Mucosa of stomach (tissue), 1 donor: ENCODE data around the gene EZH1.

ENCODE experiments used
- H3K27me3 ChIP-seq: one replicate; pipeline ENCODE4 v1.7.0; 2013; ENCODE audit warnings: mild to moderate bottlenecking, low read length; ENCODE audit not compliant: control insufficient read depth, insufficient read depth
- H3K36me3 ChIP-seq: one replicate; pipeline ENCODE4 v1.7.0; 2013; ENCODE audit warnings: low read length; ENCODE audit not compliant: control insufficient read depth, insufficient read depth
- H3K4me1 ChIP-seq: one replicate; pipeline ENCODE4 v1.7.0; 2013; ENCODE audit warnings: mild to moderate bottlenecking, low read length; ENCODE audit not compliant: control insufficient read depth, insufficient read depth
- H3K4me3 ChIP-seq: one replicate; pipeline ENCODE4 v1.7.0; 2013; ENCODE audit warnings: low read length
- H3K9ac ChIP-seq: one replicate; pipeline ENCODE4 v1.7.0; 2013; ENCODE audit warnings: mild to moderate bottlenecking, low read length, moderate library complexity
- H3K9me3 ChIP-seq: one replicate; pipeline ENCODE4 v1.7.0; 2013; ENCODE audit warnings: mild to moderate bottlenecking, low read length, moderate library complexity; ENCODE audit not compliant: control insufficient read depth
- donor health status: Pancreatic carcinoma.

Gene EZH1

DNA sequence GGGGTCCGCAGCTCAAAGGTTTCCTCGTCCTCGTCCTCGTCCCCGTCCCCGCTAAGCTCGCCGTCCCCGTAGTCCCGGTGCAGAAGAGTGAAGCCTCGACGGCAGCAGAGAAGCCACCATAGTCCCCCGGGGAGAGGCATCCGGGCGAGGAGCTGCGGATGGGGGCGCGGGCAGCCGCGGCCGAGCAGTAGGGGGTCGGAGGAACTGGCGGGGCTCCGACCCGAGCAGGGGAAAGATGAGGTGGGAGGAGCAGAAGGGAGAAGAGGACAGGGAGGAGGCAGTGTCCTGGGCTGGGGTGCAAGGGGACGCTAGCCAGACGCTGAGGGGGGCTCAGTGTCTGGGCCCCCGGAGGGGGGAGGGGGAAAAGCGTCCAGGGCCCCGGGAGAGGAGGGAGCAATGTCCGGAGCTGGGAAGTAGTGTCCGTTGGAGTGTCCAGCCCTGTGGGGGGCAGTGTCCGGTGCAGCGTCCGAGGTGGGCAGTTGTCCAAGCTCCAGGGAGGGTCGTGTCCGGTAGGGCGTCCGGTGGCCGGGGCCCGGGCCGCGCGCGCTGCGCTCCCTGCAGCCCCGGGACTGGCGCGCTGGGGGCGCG is 68.3 kb downstream of the EZH1 start, which contains the start of gene PLEKHH3:
PLEKHH3 (minus strand) TSS at position 571 of the 588 bp plus-strand sequence; CDS start at position 140, 431 bp downstream.
- H3K9me3 ChIP-seq: no peaks in the 10 kb centered on the region
- H3K27me3 ChIP-seq: peaks cover 2% of the 10 kb centered on the region
- peaks cover 49% of the 10 kb centered on the region for H3K4me1 ChIP-seq
- H3K9ac ChIP-seq: peak within 1 kb of the TSS; percentile 93
- peak within 1 kb of the TSS; percentile 92 for H3K4me3 ChIP-seq
- peaks cover 9% of the 10 kb centered on the region for H3K36me3 ChIP-seq

DNA sequence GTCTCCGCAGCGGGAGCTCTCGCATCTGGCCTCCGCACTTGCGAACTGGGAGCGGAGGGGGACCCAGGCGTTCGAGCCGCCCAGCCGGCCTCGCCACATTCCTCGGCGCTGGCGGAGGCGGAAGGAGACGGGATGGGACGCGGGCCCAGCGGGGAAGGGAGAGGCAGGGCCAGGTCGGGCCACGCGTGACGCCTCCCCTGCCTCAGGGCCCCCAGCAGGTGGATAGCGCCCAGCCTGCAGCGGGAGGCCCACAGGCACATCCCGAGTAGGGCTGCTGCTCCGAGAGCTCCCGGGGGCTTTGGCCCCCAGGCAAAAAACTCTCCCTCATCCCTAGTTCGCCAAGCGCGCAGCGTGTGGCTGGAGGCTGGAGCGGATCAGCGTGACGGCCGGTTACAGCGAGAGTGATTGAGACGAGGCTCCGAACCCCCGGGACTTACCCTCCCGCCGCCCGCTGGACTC is 68.8 kb downstream of the EZH1 start:
- peak overlapping the region; percentile 92 for H3K4me3 ChIP-seq
- H3K9ac ChIP-seq: peak overlapping the region; percentile 93
- H3K36me3 ChIP-seq: peaks cover 13% of the 10 kb centered on the region
- no peaks in the 10 kb centered on the region for H3K9me3 ChIP-seq
- H3K27me3 ChIP-seq: no peaks in the 10 kb centered on the region
- peaks cover 46% of the 10 kb centered on the region for H3K4me1 ChIP-seq

DNA sequence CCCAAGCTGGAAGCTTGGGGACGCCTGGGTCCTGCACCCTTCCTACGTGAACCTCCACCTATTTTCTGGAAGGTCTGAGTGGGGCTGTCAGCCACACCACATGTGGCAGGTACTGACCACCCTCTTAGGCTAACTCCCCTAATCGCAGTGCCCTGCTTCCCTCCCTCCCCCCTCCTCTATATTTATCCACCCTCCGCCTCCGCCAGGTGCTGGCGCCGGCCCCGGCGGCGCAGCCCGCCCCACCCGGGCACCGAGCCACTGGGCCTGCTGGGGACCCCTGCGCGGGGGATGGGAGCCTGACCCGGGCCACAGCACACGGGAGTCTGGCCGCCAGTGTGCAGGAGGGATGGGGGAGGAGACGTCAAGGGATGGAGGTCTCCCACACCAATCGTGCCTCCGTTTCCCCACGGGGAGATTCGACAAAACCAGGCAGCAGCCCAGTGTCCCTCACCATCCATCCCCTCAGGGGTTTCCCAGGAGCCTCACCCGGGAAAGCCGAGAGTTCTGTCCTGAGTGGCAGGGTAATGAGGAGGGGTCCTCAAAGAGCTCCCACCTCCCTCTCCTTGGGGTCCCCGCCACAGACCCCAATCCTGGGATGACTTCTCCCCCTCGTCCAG is 69.4 kb downstream of the EZH1 start:
- H3K4me1 ChIP-seq: peaks cover 46% of the 10 kb centered on the region
- peak overlapping the region; percentile 92 for H3K4me3 ChIP-seq
- H3K27me3 ChIP-seq: no peaks in the 10 kb centered on the region

DNA sequence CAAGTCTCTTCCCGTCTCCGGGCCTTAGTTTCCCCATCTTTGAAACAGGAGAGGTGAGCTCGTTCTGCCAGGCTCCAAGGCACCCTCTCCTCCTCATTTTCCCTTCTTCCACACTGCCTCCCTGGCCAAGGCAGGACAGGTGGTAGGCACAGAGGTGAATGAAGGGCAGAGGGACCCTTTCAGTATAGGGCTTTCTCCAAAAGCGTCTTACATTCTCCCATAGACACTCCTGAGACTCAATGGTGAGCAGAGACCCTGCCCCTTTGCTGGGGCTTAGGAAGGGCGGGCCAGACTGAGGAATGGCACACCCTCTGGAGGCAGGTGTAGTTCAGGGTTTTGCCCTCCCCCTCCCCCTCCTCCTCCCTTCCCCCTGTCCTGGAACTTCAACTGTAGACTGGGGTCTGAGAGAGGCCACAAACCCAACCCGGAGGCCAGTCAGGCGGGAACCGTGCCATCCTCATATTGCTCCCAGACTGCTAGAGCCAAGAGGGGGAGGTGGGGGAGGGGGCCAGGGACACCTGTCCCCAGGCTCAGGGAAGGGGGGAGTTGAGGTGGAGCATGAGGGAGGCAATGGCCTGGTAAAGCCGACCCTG is 70.0 kb downstream of the EZH1 start:
- H3K4me3 ChIP-seq: peak overlapping the region; percentile 92
- no peaks in the 10 kb centered on the region for H3K27me3 ChIP-seq

More for the DNA sequence above, 69.4 kb downstream of the EZH1 start:
- Histone ChIP-seq H3K9me3 (no peaks in the 10 kb centered on the region), H3K36me3 (peaks cover 18% of the 10 kb centered on the region), H3K9ac (peak overlapping the region; percentile 93)

DNA sequence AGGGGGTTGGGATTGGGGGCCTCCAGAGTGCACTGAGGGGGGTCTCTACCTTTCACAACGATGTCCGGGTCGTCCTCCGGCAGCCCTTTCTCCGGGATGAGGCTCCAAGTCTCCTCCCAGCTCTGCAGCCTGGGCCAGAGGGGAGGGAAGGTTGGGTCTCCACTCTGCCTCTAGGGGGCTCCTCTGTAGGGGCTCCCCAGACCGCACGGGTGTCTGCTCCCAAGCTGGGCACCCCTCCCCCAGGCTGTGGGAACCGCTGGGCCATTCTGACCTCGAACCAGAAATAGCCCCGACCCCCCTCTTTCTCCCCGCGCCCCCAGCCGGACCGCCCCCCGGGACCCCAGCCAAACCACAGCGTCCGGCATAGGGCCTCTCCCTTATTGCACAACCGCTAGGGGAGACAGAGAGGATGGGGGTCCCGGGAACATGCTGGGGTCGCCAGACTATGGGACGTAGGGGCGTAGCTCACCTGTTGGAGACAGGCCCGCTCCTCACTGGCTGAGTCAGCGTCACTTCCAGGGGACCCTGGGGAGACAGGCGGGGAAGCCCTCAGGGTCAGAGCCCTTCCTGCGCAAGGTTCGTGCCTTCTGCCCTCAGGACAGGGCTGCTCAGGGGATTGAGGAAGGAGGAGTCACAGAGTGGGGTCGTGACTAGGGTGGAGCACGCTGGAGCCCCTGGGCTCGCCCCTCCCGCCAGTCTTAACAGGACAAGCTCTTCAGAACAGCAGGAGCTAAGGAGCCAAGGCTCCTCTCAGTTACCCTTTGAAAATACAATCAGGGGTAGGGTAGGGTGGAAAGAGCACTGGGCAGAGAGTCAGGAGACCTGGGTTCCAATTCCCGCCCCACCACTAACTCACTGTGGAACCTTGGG is 70.7 kb downstream of the EZH1 start:
- Histone ChIP-seq H3K9ac (peak overlapping the region; percentile 31), H3K27me3 (no peaks in the 10 kb centered on the region), H3K9me3 (no peaks in the 10 kb centered on the region), H3K36me3 (peaks cover 24% of the 10 kb centered on the region), H3K4me3 (peak overlapping the region; percentile 11), H3K4me1 (peaks cover 43% of the 10 kb centered on the region)

More for the DNA sequence above, 70.0 kb downstream of the EZH1 start:
- Histone ChIP-seq H3K4me1 (peaks cover 42% of the 10 kb centered on the region), H3K9me3 (no peaks in the 10 kb centered on the region), H3K36me3 (peaks cover 18% of the 10 kb centered on the region), H3K9ac (peak overlapping the region; percentile 93)

DNA sequence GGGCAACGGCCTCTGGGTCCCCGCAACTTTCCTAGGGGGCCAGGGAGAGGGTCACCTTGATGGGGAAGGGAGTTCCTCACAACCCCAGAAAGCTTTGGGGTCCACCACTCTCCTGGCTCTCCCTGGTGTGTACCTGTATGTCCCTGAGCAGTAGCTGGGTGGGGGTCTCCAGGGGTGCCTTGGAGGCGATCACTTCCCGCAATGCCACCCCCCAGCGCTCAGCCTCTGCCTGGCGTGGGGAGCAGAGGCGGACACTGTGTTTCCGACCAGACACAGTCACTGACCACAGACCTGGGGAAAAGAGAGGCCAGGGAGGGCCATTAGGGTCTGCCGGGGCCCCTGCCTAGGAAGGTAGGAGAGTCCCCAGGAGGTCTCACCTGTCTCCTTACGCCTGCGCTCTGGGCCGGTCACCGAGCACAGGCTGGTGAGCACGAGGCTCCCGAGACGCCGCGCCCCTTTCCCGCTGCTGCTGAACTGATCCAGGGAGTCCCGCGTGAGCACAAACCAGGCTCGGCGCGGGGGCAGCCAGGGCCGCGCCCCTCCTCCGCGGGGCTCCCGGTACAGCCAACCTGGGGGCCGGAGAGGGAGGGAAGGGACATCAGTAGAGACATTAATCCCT is 71.5 kb downstream of the EZH1 start:
- peaks cover 39% of the 10 kb centered on the region for H3K4me1 ChIP-seq
- no peak overlapping the region for H3K4me3 ChIP-seq
- no peaks in the 10 kb centered on the region for H3K9me3 ChIP-seq
- no peaks in the 10 kb centered on the region for H3K27me3 ChIP-seq
- peaks cover 26% of the 10 kb centered on the region for H3K36me3 ChIP-seq
- H3K9ac ChIP-seq: peak overlapping the region; percentile 31

DNA sequence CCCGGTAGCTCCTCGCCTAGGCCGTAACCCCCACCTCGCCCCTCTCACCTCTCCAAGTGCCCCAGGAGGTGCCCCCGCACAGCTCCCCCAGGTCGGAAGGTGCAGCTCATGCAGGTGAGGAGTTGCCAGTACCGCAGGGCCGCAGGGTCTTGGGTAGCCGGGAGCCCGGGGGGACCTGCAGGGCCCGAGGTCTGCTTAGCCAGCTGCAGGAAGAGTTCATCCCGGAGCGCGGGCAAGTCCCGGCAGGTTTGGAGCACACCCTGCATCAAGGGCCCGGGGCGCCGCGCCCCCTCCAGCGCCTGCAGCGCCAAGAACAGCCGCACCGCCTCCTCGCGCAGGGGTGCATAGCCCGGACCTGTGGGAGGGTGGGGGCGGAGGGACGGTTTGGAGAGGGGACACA is 72.8 kb downstream of the EZH1 start:
- Histone ChIP-seq H3K4me3 (no peak overlapping the region), H3K36me3 (peaks cover 26% of the 10 kb centered on the region), H3K4me1 (peaks cover 44% of the 10 kb centered on the region), H3K9me3 (no peaks in the 10 kb centered on the region), H3K27me3 (no peaks in the 10 kb centered on the region), H3K9ac (no peak overlapping the region)

DNA sequence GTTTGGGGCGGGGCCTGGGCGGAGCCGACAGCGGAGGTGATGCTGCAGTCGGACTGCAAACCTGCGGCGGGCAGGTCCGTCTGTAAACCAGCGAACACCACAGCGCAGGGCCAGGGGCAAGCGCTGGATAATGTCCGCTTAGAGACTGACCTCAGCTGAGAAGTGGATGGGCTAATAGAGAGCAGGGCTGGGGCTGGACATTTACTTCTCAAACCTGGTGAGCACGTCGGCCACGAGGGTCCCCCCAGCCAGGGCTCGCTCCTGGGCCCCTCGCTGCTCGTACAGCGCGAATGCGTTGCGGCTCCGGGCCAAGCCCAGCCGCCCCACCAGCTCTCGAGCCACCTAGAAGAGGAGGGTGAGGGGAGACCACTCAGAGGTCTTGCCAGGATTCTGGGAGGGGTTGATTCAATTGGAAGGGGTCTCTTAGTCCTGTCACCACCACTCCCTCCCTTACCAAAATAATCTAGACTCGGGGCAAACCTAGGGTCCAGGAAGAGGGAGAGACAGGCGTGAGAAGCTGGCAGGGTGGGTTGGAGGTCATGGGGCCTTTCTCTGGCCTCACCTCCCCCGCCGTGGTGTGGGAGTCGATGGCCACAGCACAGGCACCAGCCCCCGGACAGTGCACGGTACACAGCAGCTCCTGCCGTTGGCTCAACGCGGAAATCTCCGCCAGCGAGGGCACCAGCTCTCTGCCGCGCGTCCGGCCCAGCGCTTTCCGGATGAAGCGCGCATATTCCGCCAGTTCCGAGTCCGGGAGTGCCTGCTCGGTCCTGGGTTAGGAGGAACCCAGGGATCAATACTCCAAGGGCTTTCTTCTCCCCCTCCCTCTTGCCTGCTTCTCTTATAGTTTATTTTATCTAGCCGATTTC is 73.8 kb downstream of the EZH1 start:
- H3K4me1 ChIP-seq: peaks cover 52% of the 10 kb centered on the region
- no peak overlapping the region for H3K9ac ChIP-seq
- peaks cover 26% of the 10 kb centered on the region for H3K36me3 ChIP-seq
- no peaks in the 10 kb centered on the region for H3K9me3 ChIP-seq
- H3K4me3 ChIP-seq: no peak overlapping the region
- H3K27me3 ChIP-seq: no peaks in the 10 kb centered on the region

DNA sequence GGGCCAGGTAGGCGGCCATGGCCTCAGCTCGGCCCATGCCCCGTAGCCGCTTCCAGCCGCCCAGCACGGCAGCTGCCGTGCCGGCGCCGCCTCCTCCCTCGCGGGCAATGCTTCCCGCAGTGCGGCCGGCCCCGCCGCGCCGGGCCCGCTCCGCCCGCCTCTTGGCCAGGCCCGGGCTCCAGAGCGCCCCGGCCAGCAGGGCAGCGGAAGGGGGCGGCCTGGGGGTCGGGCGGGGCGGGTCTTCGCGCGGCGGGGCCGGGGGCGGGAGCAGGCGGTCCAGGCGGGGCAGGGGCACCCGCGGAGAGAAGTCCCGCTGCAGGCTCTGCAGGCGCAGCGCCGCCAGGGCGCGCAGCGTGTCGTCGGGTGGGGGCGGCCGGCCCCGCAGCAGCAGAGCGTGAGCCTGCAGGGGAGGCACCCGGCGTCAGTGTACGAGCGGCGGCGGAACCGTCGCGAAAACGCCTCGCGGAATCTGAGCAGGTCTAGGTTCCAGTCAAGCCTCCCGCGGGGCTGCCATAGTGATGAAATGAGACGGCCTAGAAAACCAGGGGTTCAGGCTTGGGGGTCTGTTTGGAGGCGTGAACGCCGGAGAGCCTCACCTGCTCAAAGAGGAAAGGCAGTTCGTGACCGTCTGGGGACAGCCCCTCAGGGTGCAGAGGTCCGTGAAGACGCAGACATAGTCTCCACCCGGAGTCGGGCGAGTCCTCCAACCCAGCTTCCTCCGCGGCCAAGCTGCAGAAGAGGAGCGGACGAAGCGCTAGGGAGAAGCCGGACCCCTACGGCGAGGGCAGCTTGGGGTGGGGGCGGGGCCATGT is 74.7 kb downstream of the EZH1 start:
- H3K9ac ChIP-seq: no peak overlapping the region
- no peaks in the 10 kb centered on the region for H3K27me3 ChIP-seq
- H3K36me3 ChIP-seq: peaks cover 26% of the 10 kb centered on the region
- H3K4me1 ChIP-seq: peaks cover 48% of the 10 kb centered on the region
- H3K9me3 ChIP-seq: no peaks in the 10 kb centered on the region
- H3K4me3 ChIP-seq: no peak overlapping the region

DNA sequence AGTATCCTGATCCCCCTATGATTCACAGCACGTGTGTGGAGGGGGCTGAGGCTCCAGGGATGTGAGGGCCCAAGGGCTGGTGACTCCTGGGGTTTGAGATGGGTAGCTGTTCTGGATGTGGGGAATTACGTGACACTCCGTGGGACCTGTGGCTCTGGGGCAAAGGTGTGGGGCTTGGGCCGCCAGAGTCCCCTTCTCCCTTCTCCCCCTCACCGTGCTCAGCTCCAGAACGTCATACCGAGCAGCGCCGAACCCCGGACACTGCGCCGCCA is 75.2 kb downstream of the EZH1 start:
- Histone ChIP-seq H3K9ac (no peak overlapping the region), H3K27me3 (no peaks in the 10 kb centered on the region), H3K36me3 (peaks cover 26% of the 10 kb centered on the region), H3K4me1 (peaks cover 46% of the 10 kb centered on the region), H3K4me3 (no peak overlapping the region), H3K9me3 (no peaks in the 10 kb centered on the region)
